GM21737 (cell line): ENCODE measurements around the gene GABRG3.

Source experiments
- ATAC-seq: cut with Tn5 transposase; IDR thresholded peaks from one replicate; pipeline ENCODE4 v1.9.1; 2021; ENCODE audit warnings: mild to moderate bottlenecking, moderate library complexity; ENCODE audit not compliant: unreplicated experiment

Gene GABRG3

GRCh38 chr15:26970712-26971210 is at the start of gene GABRG3:
TSS of gene GABRG3 (plus strand) at chr15:26971181.
- ATAC-seq: no peak

GRCh38 chr15:26921433-26921832 is 49.5 kb upstream of the GABRG3 start:
- no peak for ATAC-seq

- no peak for ATAC-seq
These were observed 44.9 kb upstream of the GABRG3 start for GRCh38 chr15:26926081-26926480.

- ATAC-seq: no peak
These were observed 42.9 kb upstream of the GABRG3 start for GRCh38 chr15:26928051-26928450.

DNA sequence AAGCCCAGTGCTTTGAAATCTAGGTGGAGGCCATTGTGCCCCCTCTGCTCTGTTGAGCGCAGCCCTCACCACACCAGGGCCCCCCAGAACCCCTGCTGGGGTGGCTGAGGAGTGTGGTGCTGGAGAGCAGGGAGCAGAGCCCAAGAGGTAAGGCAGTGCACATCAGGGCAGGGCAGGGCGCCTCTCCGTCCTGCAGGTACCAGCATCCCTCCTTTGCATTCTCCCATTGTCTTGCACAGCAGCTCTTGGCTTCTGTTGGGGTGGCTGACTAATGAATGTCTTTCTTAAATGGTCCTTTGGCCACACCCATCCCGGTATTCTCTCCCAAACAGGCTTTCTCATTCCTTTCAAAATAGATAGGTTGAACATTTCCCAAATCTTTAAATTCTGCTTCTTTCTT is 41.4 kb upstream of the GABRG3 start:
- ATAC-seq: no peak

DNA sequence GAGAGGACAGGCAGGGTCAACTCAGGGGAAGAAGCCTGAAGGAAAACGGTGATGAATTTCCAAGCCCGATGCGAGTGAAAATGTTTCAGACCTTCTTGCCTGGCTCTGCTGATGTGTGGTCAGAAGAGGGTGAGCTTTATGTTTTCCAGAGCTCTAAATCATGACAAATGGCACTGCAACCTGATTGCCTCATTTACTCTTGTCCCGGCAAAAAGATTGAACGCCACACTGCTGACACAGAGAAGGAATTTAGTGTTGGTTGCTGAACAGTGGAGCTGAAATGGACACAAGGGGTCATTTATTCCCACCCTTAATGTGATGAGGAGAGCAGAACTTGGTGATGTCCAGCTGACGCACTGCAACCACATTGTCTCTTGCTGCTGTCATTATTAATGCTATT is 36.1 kb upstream of the GABRG3 start:
- no peak for ATAC-seq

GRCh38 chr15:26935322-26935721 is 35.7 kb upstream of the GABRG3 start:
- ATAC-seq: no peak

DNA sequence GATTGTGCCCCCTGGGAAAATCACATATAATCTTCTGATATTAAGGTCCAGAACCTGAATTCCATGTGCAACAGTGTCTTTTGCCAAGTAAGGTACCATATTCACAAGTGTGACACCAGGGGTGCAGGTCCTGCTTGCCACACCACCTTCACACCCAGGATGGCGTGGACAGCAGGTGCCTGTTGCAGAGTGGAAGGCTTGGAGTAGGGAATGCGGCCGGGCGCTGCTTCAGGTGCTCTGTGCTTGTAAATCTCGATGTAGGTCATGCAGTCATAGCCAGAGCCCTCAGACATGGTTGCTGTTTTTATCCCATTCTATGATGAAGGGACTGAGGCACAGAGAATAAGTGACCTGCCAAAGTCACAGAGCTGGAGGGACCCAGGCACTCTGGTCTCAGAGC is 34.5 kb upstream of the GABRG3 start:
- no peak for ATAC-seq

DNA sequence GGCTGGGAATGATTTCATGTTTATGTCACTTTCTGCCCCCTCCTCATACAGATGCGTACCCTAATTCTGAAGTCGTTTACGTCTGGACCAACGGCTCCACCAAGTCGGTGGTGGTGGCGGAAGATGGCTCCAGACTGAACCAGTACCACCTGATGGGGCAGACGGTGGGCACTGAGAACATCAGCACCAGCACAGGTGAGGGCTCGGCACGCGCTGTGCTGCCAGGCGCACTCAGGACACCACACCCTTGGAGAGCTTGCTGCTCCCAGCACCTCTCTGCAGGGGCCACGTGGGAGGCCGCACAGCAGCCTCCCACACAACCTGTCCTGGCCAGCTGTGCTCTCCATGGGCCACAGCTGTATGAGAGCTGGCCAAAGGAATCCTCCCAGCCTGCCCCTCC is 33.8 kb upstream of the GABRG3 start:
- no peak for ATAC-seq

DNA sequence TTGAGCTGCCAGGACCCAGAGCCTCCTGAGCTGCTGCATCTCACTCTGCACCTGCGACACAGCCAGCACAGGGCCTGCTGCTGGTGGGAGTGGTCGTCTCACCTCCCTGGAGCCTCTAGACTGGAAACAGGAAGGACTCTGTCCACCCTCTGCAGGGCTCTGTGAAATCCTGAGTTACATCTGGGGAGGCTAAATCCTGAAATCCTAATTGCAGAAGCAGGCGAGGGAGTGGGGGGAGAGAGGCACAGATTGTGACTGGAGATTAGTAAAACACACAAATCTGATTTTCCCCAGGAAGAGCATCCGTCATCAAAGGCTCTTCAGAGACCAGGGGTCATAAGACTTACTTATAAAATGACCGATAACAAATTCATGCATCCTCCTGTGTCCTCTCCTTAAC is 31.6 kb upstream of the GABRG3 start:
- no peak for ATAC-seq

DNA sequence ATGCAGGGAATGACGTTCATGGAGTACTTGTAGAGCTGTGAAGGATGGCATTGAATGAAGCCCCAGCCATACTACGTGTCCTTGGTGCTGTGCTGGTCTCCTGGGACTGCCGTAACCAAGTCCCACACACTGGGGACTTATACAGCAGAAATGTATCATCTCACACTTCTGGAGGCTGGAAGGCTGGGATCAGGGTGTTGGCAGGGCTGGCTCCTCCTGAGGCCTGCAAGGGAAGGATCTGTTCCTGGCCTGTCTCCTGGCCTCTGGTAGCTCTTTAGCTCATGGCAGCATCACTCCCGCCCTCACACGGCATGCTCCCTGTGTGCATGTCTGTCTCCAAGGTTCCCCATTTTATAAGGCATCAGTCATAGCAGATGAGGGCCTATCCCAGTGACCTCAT is 29.5 kb upstream of the GABRG3 start:
- no peak for ATAC-seq

GRCh38 chr15:26943866-26944265 is 27.1 kb upstream of the GABRG3 start:
- ATAC-seq: no peak

GRCh38 chr15:26945046-26945445 is 25.9 kb upstream of the GABRG3 start:
- ATAC-seq: no peak

- no peak for ATAC-seq
These were observed 21.0 kb upstream of the GABRG3 start for GRCh38 chr15:26950001-26950400.

GRCh38 chr15:26954403-26954802 is 16.6 kb upstream of the GABRG3 start:
- no peak for ATAC-seq

DNA sequence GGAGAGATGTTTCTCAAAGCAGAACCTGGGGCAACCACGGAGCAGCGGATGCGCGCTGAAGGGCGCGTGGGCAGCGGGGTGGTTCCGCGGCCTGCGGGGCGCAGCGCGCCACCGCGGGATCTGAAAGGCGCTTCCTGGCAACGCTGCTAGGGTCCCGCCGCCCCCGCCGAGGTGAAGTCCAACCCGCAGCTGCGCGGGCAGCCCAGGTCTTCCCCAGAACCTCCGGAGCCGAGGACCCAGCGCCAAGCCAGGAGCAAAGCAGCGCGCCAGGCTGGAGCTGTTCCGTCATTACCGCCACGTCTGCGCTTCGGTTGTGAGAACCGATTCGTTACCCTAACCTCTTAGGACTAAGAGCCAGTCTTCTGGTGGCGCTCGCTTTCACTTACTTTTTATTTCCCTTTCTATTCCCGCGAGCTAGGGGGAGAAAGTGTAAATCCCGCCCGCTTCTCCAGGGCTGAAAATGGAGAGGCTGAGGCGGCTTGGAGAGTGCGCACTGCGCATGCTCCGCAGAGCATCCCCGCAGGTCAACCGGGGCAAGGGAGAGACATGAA is 3.2 kb upstream of the GABRG3 start:
- no peak for ATAC-seq

DNA sequence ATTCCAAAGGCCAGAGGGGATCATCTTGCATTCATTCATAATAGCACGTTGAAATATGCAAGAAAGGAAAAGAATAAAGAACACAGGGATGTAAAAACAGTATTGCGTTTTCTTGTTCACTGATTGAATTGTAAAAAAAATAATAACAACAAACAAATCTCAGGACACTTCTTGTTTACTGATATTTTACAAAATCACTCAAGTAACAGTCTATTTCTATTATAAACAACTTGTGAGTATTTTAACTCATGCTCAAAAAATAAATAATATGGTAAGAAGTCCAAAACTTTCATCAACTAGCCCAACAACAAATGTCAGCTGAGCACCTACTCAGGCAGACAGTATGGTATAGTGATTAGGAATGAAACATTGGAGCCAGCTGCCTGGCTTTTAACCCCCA is 2.2 kb upstream of the GABRG3 start:
- ATAC-seq: no peak

DNA sequence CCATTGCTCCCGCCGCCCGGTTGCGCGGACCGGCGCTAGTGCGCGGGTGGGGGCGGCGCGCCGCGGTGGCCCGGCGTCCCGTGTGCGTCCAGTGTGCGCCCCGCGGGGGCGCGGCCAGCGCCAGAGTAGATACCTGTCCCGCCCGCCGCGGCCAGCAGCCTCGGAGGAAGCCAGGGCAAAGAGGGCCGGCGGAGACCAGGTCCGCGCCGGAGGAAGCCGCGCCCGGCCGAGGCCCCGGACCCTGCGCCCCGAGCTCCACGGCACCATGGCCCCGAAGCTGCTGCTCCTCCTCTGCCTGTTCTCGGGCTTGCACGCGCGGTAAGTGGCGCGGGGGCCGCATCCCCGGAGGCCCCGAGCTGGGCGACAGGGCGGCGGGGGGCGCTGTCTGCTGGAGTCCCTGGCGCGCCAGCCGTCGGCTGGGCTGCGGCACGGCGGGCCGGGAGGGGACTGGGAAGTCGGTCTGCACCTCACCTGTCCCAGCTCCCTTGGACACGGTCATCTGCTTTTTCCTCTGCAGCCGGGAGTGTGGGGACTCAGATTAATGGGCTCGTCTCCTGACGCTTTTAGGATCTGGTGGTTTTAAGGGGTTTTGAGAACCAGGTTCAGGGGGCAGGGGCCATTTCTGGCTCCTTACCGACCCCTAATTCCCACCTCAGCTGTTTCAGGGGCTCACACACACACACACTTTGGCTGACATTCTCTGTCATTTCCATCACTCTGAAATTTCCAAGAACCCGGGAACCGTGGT is 464 bp downstream of the GABRG3 start:
- no peak for ATAC-seq

- ATAC-seq: no peak
These were observed 1.7 kb downstream of the GABRG3 start for GRCh38 chr15:26972636-26973035.

DNA sequence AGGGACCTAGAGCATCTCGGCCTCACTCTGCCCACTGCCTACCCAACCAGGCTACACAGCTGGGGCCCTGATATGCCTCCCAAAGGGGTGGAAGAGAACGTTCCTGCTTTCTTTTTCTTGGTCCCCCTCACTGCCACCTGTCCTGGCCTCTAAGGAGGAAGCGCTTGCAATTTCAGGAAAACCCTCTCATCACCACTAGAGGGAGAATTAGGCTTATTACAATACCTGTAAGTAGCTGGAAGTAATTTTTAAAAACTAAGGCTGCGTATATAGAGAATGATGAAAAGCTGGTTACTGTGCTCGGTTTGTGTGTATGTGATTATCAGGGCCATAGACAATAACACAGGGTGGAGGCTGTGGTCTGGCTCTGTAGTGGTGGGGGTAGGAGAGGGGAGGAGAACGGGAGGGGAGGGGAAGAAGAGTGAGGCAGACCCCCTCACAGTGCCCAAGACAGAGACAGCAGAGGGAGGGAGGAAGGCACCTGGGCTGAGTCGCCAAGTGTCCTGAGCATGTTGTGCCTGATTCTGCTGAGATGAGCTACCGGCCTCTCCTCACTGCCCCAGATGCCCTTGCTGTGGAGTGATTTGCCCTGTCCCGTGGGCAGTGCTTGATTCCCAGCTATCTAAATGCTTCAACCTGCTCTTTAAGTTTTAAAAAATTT is 3.3 kb downstream of the GABRG3 start:
- no peak for ATAC-seq

GRCh38 chr15:26981492-26981891 is 10.5 kb downstream of the GABRG3 start:
- no peak for ATAC-seq

GRCh38 chr15:26983822-26984221 is 12.8 kb downstream of the GABRG3 start:
- no peak for ATAC-seq
